B cell (primary cell): ENCODE data around the gene CAMTA1.

Experiments used
- CTCF ChIP-seq: fragments of 200-600 bp; IDR thresholded peaks from one replicate; pipeline ENCODE4 v1.8.0; 2022; ENCODE audit warnings: antibody characterized with exemption, mild to moderate bottlenecking
- EZH2 ChIP-seq: IDR thresholded peaks from 2 replicates; pipeline ENCODE4 v1.6.1; 2012; ENCODE audit warnings: borderline replicate concordance, low read depth, mild to moderate bottlenecking, moderate library complexity, low read length; ENCODE audit not compliant: insufficient read depth, poor library complexity, severe bottlenecking

GRCh38 chr1:7482077-7482476 is 696.8 kb downstream of the CAMTA1 start:
- TF ChIP-seq CTCF (no peak), EZH2 (no peak)
